ENCODE measurements around the gene CRACR2B.

Gene CRACR2B

DNA sequence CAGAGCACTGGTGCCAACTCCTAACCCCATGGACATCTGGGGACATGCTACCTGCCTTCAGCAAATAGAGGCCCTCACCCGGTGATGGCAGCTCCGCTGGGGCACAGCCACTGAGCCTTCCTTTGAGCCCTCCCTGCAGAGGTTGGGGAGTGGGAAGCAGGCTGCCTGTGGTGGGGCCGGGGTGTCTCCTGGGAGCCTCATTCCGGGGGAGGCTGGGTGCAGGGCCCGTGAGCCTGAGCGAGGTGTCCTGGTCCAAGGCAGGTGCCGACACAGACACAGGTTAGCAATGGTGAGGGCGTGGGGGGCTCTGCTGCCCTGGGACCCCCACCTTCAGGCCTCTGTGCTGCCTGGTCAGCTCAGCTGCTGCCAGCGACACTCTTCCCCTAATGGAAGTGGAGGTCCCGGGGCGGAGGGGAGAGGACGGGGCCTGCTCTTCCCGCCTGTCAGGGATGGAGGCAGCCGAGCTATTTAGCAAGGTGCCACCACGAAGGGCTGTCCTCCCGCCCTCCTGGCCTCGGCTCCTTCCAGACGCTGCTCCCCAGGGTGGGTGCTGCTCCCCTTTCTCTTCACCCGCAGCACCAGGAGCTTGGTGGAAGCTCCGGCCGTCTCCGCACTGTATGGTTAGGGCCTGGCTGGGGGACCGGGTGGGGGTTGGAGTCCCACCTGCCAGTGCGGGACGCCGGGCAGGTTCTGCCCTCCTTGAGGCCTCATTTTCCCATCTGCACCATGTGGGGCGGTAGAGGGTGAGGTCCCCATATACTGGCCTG lies 26.1 kb downstream of the CRACR2B start:
- DNase-seq (ENCODE audit: low read depth in 2 of 2), result no peak

DNA sequence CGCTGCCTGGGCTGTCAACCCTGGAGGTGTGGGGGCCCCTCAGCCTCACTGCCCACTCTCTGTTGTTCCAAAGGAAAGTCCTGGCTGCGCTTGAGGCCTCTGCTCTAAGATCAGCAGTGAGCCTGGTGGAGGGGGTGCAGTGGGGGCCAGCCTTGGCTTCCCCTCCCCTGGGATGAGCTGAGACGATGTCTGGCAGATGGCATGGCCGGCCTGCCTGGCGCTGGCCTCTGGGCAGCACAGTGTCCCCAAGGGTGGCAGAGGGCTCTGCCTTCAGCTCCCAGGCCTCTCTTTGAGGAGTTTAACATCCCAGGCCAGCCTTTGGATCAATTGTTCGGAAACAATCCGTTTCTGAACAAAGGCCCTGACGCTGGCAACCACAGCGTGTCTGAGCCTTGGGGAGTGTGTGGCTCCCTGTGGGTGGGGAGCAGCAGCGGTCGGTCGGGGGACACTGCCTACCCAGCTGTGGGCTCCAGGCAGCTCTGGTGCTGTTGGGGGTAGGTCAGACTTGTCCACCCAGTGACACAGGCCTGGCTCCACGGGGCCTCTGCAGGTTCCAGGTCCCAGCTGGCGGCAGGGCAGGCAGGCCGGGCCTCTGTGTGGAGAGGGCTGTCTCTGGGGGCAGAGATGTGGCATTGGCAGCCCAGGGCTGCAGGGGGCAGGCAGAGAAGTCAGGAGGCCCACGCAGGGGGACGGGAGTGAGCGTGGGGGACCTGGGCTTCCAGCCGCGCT lies 27.0 kb downstream of the CRACR2B start:
- no peak for DNase-seq (ENCODE audit: low read depth in 2 of 2)

DNA sequence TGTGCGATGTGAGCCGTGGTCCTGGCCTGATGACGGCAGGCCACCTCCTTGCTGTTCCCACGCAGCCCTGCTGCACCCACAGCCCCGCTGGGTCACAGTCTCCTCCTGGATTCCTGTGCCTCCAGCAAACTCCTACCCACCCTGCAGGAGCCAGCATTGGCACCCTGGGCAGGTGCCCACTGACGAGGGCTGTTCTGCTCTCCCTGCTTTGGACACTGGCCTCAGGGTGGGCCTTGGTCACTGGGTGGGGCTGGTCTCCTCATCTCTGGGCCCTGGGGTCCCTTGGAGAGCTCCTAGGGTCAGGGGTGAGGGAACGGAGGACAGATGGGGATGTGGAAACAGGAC lies 27.6 kb downstream of the CRACR2B start:
- no peak for DNase-seq (ENCODE audit: low read depth in 2 of 2)

DNA sequence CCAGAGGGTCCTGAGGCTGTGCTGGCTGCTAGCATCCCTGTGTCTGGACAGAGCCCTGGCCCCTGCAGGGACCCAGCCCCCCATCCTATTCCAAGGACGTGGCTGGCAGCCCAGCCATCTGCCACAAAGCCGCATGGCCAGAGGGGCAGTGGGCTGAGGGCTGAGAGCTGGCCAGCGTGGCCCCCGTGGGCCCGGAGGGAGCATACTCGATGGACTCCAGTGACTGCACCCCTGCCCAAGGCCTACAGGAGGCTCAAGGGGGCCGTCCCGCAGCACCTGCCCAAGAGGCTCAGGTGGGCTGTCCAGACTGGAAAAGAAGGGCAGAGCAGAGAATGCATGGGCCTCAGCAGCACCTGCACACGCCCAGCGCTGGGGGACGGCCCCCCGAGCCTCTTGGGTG lies 28.1 kb downstream of the CRACR2B start:
- DNase-seq (ENCODE audit: low read depth in 2 of 2), result no peak

DNA sequence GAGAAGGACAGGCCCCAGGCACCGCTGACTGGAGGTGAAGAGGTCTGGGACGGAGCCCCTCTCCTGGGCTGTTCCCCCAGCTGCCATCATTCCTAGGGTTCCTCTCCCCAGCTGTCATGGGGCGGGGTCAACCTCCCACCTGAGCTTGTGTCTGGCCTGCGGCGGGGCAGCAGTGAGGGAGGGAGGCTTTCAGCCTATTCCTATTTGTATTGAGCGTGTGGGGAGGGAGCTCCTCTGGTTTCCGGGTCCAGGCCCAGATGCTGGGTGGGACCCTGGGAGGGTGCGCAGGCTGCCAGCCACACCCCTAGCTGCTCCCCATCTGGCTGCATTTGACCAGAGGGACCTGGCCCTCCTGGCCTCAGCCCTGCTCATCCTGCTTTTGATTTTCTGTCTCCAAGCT lies 28.7 kb downstream of the CRACR2B start:
- no peak for DNase-seq (ENCODE audit: low read depth in 2 of 2)

DNA sequence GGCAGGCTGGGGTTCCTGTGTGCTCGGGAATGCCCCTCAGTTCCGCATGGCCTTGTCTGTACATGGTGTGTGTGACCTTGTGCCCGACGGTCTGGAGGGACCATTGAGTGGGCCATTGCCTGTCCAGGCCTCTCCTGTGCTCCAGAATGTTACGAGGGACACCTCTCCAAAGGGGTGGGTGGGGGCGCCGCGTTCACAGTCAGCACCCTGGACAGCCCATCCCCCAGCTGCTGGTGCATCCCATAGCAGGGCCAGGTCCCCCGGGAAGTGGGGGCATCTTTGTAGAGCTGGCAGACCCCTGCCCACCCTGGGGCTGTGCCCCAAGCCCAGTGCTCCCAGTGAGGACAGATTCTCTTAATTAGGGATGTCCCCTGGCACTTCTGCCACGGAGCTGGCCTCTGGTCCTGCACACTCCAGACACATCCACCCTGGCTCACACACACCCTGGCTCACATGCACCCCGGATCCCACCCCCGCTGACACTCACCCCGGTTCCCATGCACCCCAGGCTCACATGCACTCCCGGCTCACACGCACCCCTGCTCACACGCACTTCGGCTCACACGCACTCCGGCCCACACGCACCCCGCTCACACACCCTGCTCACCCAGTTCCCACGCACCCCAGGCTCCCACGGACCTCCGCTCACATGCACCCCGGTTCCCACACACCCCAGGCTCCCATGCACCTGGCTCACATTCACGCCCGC lies 30.5 kb downstream of the CRACR2B start:
- DNase-seq (ENCODE audit: low read depth in 2 of 2), result no peak

DNA sequence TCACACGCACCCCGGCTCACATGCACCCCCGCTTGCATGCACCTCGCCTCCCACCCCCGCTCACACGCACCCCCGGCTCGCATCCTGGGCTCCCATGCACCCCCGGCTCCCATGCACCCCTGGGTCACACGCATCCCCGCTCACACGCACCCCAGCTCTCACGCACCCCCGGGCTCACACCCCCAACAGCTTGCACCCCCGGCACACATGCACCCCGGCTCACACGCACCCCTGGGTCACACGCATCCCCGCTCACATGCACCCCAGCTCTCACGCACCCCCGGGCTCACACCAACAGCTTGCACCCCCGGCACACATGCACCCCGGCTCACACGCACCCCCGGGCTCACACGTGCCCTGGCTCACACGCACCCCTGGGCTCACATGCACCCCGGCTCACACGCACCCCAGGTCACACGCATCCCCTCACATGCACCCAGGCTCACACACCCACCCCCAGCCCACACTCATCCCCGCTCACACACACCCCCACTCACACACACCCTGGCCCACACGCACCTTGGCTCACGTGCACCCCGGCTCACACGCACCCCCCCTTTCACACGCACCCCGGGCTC lies 31.1 kb downstream of the CRACR2B start:
- DNase-seq (ENCODE audit: low read depth in 2 of 2), result no peak

DNA sequence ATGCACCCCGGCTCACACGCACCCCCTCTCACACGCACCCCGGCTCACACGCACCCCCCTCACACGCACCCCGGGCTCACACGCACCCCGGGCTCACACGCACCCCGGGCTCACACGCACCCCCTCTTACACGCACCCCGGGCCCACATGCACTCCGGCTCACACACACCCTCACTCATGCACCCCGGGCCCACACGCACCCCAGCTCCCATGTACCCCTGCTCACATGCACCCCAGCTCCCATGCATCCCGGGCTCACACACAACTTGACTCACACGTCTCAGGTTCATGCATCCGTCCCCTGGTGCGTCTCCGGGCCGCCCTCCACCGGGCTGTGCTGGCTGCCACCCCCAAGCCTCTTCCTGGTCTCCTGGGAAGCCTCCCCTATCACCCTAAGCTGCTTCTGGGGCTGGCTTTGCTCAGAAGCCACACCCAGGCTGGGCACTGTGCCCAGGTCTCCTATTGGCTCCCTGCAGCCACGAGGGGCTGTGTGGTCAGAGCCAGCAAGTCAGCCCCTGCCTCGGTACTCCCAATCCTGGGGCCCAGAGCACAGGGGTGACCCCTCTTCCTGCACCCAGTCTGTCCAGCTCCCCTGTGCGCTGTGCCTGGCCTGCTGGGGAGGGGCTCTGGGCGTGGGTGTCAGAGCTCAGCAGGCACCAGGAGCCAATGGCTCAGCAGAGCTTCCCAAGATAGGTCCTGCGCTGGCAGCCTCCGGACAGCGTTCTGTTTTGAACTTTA lies 31.8 kb downstream of the CRACR2B start:
- no peak for DNase-seq (ENCODE audit: low read depth in 2 of 2)

DNA sequence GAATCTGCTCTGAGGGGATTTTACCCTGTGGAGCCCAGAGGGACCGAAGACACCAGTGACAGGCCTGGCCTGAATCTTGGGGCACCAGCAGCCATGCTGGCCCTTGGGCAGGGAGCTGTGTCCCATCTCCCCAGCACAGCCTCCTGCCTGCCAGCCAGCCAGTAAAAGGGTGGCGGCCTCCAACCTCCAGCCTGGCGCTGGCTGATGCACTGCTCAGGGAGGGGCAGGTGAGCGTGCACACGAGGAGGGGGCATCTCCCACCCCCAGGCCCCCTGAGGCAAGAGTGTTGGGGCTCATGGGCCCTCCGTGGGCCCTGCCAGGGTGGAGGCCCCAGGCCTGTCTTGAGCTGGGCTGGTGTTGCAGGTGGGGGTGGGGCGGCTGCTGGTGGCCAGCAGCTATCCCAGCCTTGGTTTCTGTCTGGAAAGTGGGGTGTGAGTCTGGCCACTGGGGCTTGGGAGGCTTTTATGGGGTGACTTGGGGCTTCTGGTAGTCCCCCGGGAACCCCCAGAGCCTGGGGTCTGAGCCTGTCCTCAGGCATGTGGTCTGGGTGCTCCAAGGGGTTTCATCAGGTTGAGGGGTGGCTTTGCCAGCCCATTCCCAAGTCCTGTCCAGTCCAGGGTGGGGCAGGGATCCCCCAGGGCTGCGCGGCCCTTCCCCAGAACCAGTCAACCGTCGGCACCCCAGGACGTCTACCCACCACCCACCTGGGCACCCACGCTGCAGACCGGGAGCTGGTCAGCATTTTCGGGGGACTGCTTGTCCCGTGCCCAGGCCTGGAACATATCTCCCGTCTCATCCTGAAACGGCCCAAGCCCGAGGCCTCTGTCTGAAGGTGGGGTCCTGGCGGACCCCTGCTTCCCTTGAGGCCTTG lies 32.8 kb downstream of the CRACR2B start:
- no peak for DNase-seq (ENCODE audit: low read depth in 2 of 2)

DNA sequence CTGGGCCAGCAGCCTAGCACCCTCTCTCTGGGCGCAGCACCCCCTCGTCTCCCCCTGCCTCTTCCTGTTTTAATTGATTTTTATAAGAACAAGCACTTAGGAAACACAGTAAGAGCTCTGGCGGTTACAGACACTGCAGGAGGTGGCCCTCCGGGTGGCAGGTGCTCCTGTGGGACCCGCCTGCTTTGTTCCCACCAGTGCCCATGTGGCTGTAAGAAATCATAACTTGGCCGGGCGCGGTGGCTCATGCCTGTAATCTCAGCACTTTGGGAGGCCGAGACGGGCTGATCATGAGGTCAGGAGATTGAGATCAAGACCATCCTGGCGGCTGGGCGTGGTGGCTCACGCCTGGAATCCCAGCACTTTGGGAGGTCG lies 33.4 kb downstream of the CRACR2B start:
- no peak for DNase-seq (ENCODE audit: low read depth in 2 of 2)

DNA sequence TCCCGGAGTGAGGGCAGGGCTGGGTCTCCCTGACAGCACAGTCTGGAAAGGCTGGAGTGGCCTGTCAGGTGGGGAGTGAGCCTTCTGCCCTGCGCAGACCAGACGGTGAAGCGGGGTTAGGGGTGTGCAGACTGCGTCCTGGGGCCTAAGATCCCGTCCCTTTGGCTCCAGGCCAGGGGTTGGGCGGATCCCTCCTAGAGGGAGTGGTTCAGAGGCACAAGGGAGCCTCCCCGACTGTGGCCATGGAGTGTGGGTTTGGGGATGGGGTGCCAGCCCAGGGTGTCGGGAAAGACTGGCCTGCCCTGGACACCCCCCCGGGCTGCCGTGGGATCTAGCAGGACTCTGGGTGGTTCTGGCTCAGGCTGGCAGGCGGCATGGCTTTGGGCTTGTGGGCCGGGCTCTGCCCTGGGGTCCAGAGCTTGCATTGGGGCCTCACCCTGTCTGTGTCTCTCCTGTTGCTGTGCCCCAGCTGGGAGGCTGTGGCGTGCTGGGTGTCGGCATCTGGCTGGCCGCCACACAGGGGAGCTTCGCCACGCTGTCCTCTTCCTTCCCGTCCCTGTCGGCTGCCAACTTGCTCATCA lies 34.5 kb downstream of the CRACR2B start:
- DNase-seq (ENCODE audit: low read depth in 2 of 2), result no peak

DNA sequence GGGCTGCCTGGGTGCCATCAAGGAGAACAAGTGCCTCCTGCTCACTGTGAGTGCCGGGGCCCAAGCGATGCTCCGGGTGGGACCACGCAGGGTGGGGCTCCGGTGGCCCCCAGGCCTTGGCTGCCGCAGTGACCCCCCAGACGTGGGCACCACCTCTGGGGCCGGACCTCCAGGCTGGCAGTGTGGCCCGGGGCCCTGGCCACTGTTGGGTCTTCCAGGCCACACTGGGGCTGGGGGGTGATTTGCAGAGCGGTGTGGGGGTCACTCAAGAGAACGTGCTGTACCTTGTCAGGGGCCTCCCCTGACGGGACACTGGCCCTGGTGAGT lies 34.9 kb downstream of the CRACR2B start:
- no peak for DNase-seq (ENCODE audit: low read depth in 2 of 2)

DNA sequence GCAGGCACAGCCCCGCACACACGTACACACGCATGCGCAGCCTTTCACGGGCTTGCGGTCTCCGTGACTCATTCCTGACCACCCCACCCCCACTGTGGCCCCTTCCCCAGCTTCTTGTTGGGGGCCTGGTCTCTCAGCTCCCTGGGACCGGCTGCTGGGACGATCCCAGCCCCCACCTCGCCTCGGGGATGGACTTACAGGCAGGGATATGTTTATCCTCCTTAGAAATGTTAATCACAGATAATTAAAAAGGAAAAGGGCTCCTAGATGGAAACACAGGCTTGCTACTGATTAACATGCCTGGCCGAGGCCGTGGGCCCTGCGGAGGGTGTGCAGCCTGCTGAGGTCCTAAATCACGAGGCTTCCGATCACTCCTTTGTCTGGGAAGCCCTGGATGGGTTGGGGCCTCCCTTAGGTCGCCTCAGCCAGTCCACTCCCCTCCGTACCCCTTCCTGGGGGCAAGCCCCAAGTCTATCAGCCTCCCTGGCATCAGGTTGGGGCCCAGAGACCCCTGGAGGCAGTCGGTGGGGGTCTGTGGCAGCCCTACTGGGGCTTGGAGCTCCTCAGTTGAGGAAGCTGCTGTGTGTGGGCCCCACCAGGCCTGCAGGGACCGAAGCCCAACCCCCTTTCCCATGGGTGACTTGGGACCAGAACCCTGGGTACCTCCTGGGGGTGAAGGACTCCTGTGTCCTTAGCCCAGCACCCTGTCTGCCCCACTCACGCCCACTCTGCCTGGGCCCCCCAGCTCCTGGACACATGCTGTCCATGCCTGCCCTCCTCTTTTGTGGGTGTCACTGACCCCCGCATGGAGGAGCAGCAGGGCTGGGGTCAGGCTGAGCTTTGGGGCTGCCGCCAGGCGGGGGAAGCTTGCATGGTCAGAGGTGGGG lies 35.5 kb downstream of the CRACR2B start:
- DNase-seq (ENCODE audit: low read depth in 2 of 2), result no peak

DNA sequence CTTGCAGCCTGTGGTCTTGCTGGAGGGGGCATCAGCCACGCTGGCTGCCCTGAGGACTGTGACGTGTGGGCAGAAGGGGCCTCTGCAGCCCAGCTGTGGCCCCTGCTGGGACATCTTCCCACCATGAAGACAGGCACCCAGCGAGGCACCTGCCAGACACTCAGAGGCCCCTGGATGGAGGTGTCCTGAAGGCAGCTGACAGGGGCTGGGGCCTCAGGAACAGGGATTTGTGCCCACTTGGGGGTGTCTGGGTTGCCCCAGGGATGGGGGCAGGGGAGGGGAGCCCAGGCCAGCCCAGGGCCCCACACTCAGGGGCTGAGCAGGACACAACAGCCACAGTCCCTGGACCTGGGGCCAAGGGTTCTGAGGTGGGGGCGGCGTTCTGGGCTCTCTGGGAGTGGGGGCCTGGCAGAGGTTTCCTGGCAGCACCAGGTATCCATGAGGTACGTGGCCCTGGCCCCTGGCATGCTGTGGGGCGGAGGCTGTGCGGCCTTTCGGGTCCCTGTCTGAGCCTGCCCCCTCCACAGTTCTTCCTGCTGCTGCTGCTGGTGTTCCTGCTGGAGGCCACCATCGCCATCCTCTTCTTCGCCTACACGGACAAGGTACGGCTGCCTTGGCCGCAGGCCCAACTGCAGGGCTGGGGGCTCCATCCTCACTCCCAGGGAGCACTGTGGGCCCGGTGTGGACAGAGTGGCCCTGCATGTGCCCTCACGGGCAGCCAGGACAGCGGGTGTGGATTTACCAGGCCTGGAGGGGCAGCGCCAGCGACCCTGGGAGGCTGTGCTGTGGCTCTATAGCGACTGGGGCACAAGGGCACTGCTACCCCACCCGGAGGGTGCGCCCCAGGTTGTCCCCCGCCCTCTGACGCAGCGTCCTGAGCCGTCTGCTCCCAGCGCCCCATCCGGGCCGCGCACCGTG lies 36.5 kb downstream of the CRACR2B start:
- no peak for DNase-seq (ENCODE audit: low read depth in 2 of 2)

DNA sequence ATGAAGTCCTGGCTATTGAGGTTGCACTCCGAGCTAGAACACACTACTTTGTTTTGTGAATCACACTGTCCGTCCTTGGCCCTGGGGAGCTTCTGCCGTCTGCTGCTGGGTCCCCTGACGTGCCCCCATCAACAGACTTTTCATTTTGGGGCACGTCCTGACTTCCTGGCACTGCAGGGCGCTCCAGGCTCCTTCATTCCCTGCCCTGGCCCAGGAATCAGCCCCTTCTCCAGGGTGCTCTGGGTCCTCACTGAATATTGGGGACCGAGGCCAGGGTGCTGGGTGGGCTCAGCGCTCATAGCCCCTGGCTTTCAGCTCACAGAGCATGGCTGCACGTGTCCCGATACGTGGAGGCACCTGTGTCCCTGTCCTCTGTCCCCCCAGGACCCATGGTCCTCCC lies 37.2 kb downstream of the CRACR2B start:
- DNase-seq (ENCODE audit: low read depth in 2 of 2), result no peak

DNA sequence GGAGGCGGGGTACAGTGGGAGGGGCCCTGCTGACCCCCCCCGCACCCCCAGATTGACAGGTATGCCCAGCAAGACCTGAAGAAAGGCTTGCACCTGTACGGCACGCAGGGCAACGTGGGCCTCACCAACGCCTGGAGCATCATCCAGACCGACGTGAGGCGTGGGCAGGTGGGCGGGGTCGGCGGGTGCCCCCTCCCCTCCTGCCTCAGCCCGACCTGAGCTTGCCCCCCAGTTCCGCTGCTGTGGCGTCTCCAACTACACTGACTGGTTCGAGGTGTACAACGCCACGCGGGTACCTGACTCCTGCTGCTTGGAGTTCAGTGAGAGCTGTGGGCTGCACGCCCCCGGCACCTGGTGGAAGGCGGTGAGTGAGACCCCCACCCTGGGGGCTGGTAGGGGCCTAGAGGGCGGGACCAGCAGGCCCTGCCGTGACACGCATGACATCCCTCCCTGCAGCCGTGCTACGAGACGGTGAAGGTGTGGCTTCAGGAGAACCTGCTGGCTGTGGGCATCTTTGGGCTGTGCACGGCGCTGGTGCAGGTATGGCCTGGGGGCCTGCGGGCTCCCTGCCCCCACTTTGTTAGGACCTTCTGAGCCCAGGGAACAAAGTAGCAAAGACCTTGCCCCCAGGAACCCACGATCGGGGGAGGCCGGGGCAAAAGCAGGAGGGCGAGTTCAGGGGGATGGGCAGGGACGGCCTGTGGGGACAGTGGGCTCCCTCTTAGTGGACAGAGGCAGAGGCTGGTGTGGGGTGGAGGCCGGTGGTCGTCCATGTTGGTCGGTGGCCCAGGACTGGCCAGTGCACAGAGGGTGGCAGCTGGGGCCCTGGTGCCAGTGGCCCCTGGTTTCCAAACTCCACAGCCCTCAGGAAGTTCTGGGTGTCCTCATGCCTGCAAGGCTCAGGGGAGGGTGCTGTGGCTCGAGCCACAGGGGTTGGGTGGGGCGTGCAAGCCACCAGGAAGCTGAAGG lies 38.0 kb downstream of the CRACR2B start:
- DNase-seq (ENCODE audit: low read depth in 2 of 2), result no peak

DNA sequence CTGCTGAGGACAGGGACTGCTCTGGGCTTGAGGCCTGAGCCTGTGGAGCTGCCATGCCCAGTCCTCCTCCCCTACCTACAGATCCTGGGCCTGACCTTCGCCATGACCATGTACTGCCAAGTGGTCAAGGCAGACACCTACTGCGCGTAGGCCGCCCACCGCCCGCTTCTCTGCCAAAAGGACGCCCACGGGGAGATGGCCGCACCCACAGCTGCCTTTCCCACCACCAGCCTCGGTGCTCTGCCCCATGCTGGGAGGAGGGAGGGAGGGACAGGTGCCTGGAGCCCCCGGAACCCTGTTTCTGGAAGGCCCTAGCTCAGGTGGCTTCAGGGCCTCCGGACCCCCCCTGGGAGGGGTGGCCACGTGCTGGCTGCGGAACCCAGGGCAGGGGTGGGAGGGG lies 38.8 kb downstream of the CRACR2B start:
- no peak for DNase-seq (ENCODE audit: low read depth in 2 of 2)

Data from activated CD4-positive, alpha-beta T cell treated with anti-CD3 and anti-CD28 coated beads for 24 hours (primary cell).